ENCODE measurements around the gene GNAO1. TPM values are rescaled to one million over a fixed set of nuclear protein-coding genes. Genes with fewer than 3 reads are reported as not detected.
A peak's percentile ranks its signal among the peaks of the same experiment; 100 is the strongest.

Gene GNAO1
- total and polyA plus RNA-seq, 2 of the 13 experiments (the other 11 are each of a cell fraction or from before 2014, with no cell fraction given), result not detected

DNA sequence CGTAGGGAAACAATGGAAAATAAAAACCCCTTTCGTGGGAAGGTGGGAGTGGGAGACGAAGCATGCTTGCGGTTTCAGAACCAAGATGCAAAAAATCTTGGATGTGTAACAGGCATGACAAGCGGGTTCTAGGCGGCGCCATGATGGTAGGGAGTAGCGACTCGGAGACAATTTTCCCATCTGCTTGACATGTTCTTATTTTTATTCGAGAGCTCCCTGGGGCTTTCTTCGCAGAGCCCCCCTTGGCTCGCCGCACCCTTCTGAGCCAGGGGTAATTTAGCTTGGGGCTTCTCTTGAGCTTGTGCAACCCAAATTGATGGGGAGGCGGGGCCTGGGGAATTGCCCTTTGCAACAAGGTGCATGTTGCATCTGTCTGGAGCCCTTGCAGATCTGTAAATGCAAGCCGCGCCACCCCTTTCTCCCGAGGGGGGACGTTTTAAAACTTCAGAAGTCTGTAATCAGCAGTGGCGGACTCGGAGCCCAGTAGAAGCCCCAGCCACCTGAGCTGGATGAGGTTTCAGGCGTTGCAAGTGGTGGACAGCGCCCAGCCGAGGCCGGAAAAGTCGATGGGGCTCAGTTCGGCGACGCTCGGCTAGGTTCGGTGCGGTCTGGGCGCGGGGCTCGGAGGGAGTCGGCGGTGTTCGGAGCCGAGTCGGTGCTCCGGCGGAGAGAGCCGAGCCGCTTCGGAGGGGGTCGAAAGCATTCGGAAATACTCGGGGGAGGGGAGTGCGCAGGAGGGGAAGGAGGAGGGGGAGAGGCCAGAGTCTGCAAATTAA, 2.9 kb downstream of the GNAO1 start (continued):
- TF ChIP-seq SNAPC5 (CRISPR knock-in tag; IDR thresholded peaks at IDR 0.05; ENCODE audit: borderline replicate concordance) (no peak), ZBTB25 (CRISPR knock-in tag; IDR thresholded peaks at IDR 0.05) (no peak), FOXC1 (CRISPR knock-in tag; IDR thresholded peaks at IDR 0.05; ENCODE audit: borderline replicate concordance) (no peak), NKX3-1 (CRISPR knock-in tag; IDR thresholded peaks at IDR 0.05) (no peak), GLMP (CRISPR knock-in tag; IDR thresholded peaks at IDR 0.05; ENCODE audit: borderline replicate concordance) (no peak), ZNF362 (CRISPR knock-in tag; IDR thresholded peaks at IDR 0.05; ENCODE audit: borderline replicate concordance) (no peak), ZFP36L1 (CRISPR knock-in tag; IDR thresholded peaks at IDR 0.05) (no peak), ZNF337 (CRISPR knock-in tag; IDR thresholded peaks at IDR 0.05; ENCODE audit: borderline replicate concordance, low read depth) (no peak), HMGXB3 (CRISPR knock-in tag; IDR thresholded peaks at IDR 0.05; ENCODE audit: borderline replicate concordance) (no peak), SP1 (IDR thresholded peaks at IDR 0.05) (no peak), SP1 (CRISPR knock-in tag; IDR thresholded peaks at IDR 0.05) (peak; percentile 29; the same call in 1 of the 2 replicates), CEBPB (IDR thresholded peaks at IDR 0.05; ENCODE audit: borderline replicate concordance, low read depth, low read length) (no peak), ZNF605 (CRISPR knock-in tag; IDR thresholded peaks at IDR 0.05) (peak; percentile 50; the same call in 1 of the 2 replicates), NFYC (CRISPR knock-in tag; IDR thresholded peaks at IDR 0.05) (no peak), SALL1 (CRISPR knock-in tag; IDR thresholded peaks at IDR 0.05) (peak; percentile 58; the same call in 1 of the 2 replicates), ZNF775 (CRISPR knock-in tag; IDR thresholded peaks at IDR 0.05; ENCODE audit: borderline replicate concordance) (no peak), ZNF329 (CRISPR knock-in tag; IDR thresholded peaks at IDR 0.05; ENCODE audit: low read depth) (no peak)
- TF ChIP-seq, protein P1, sequence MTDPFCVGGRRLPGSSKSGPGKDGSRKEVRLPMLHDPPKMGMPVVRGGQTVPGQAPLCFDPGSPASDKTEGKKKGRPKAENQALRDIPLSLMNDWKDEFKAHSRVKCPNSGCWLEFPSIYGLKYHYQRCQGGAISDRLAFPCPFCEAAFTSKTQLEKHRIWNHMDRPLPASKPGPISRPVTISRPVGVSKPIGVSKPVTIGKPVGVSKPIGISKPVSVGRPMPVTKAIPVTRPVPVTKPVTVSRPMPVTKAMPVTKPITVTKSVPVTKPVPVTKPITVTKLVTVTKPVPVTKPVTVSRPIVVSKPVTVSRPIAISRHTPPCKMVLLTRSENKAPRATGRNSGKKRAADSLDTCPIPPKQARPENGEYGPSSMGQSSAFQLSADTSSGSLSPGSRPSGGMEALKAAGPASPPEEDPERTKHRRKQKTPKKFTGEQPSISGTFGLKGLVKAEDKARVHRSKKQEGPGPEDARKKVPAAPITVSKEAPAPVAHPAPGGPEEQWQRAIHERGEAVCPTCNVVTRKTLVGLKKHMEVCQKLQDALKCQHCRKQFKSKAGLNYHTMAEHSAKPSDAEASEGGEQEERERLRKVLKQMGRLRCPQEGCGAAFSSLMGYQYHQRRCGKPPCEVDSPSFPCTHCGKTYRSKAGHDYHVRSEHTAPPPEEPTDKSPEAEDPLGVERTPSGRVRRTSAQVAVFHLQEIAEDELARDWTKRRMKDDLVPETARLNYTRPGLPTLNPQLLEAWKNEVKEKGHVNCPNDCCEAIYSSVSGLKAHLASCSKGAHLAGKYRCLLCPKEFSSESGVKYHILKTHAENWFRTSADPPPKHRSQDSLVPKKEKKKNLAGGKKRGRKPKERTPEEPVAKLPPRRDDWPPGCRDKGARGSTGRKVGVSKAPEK (CRISPR knock-in tag; IDR thresholded peaks at IDR 0.05; ENCODE audit: borderline replicate concordance), result no peak

All from HepG2 (cell line).